GM19240 (cell line): ENCODE data around the gene TNFRSF18.

Experiments used
- DNase-seq: peaks from one replicate; pipeline ENCODE4 v3.0.0; 2011; ENCODE audit warnings: low spot score; ENCODE audit not compliant: insufficient read length

TNFRSF18 gene

GRCh38 chr1:1213345-1214265 lies 7.2 kb upstream of the TNFRSF18 start, which contains the start of gene TNFRSF4:
TSS of gene TNFRSF4 (minus strand) at chr1:1214153. CDS start at chr1:1214127, 26 bp downstream.
- DNase-seq = no peak

GRCh38 chr1:1212780-1213344 lies 6.5 kb upstream of the TNFRSF18 start:
- no peak for DNase-seq

DNA sequence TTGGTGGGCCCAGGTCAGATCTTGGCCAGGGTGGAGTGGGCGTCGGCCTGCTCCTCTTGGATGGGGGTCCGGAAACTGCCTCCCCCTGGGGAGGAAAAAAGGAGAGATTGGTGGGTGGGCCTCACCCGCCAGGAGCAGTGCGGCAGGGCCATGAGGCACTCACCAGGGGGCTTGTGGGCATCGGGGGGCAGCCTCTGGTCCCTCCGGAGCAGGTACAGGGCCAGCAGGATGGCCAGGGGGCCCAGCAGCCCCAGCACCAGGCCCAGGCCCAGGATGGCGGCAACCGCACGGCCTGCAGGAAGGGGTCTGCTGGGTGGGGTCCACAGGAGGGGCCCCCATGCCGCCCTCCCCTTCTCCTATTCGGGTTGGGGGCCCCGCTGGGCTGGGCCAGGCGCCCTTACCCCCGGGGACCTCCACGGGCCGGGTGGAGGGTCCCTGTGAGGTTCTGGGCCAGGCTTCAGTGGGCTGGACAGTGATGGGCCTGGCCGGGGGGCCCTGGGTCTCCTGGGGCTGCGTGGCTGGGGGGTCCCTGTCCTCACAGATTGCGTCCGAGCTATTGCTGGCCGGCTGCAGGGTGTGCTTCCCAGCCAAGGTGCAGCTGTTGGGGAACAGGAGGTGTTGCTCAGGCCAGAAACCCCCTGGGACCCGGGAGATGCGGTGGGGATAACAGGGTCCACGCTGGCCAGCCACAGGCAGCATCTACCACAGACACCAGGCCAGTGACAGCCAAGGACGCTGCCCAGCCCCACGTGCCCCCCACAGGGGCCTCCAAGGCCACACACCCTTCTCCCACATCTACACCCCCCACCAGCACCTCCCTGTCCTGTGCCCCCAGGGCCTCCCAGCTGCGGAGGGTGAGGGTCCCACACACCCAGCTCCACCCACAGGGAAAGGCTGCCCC lies 5.4 kb upstream of the TNFRSF18 start:
- DNase-seq = no peak

DNA sequence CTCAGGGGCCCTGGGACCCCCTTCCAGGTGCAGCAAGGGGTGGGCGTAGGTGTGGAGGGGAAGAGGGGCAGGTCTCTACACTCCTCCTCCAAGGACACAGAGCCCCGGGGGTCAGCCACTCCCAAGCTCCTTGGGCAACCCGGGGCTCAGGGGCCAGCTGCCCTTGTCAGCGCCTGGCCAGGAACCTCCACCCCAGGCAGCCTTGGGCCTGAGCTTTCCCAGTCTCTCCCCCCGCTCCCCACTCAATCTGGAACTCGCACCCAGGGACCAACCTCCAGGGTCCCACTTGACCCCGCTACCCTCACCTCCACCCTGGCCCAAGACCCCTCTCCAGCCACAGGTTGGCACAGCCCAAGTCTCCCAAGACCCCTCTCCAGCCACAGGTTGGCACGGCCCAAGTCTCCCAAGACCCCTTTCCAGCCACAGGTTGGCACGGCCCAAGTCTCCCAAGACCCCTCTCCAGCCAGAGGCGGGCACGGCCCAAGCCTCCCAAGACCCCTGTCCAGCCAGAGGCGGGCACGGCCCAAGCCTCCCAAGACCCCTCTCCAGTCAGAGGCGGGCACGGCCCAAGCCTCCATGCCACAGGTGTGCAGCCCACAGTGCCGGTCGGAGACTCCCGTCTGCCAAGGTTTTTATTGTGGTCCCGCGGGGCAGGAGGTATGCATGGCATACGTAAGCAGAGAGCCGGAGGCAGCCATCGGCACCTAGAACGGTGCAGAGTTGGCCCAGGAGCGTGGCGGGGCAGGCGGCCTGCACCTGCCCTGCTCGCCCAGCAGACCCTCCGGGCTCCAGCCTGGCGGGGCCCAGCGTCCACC lies 4.5 kb upstream of the TNFRSF18 start:
- no peak for DNase-seq

GRCh38 chr1:1208713-1209433 lies 2.5 kb upstream of the TNFRSF18 start:
- DNase-seq = no peak

- no peak for DNase-seq
Measured at GRCh38 chr1:1207571-1207892, 1.1 kb upstream of the TNFRSF18 start.

- DNase-seq = no peak
Measured at GRCh38 chr1:1206966-1207531, 657 bp upstream of the TNFRSF18 start.

- DNase-seq = no peak
Measured at GRCh38 chr1:1205769-1206375, 520 bp downstream of the TNFRSF18 start.

DNA sequence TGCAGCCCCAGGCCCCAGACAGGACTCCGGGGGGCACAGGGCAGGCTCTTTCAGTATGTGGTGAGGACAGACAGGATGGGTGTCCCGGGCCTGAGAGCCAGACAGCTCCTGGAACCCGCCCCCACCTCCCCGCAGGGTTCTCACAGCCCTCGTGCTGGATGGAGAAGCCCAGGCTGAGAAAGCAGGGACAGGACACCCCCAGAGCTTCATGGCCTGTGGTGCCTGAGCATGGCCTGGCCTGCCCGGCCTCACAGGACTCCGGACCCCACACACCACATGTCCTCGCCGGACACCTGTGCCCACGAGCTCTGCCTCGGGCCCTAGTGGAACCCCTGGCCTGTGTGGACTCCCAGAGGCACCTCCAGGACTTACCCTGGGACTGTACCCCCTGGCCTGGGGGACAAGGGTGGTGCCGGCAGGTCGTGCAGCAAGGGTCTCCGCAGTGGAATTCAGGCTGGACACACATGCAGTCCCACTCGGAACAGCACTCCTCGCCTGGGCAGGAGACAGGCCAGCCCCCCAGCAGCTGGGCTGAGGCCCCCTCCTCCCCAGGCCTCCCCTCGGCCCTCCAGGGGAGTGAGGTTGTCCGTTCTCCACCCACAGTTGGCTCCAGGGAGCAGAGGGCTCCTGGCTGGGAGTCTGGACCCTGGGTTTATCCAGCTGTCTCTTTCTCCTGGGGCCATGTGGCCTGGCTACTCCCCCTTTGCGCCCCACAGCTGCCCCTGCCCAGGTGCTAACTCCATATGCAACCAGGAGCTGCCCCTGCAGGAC lies 1.2 kb downstream of the TNFRSF18 start:
- no peak for DNase-seq

DNA sequence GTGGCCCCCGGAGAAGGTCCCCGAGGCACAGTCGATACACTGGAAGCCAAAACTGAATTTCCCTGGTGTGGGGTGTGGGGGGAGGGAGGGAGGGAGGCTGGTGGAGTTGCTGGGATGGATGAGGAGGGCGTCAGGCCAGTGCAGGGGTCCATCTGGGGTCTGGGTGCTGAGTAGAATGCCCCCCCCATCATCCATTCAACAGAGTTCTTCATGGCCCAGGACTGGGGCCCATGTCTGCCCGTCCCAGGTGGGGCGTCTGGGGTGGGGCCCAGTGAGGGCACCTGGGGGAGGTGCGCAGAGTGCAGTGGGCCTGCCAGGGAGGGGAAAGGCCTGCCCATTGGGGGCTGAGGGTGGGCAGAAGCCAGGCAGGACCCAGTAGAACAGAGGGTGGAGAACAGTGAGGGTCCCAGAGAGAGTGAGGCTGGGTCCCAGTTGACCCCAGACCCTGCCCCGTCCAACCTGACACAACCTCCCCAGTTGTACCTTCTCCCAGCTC lies 1.9 kb downstream of the TNFRSF18 start:
- DNase-seq = no peak

DNA sequence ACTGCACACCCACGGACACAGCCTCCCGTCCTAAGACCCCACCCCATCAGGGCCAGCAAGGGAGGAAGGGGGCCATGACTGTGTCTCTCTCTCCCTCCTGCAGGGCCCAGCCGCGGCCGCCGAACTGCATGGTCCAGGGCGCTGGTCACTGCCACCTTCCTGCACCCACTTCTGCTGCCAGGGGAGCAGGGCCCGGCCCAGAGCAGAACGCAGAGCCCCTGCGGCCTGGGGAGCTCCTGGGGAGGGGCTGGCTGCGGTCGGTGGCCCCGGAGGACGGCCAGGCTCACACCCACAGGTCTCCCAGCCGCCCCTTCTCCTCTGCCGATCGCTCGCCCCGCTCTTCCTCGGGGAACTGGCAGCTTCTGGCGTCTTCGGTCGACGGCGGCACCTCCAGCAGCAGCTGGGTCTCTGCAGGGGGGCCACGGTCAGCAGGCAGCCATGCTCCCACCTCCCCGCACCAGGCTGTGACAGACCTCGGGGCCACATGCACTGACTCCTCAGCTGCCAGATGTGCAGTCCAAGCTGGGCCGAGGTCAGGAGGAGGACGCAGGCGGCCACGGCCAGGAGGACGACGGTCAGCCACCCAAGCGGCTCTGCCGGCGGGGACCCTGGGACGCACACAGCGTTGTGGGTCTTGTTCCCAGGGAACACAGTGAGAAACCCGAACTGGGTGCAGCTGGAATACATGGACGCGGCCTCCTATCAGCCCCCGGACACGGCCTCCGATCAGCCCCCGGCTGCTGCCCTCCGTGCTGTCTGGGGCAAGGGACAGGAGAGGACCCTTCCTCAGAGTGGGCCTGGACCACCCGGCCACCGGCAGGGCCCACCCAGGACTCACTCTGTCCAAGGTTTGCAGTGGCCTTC lies 2.6 kb downstream of the TNFRSF18 start:
- DNase-seq = no peak

- no peak for DNase-seq
Measured at GRCh38 chr1:1202831-1203560, 3.4 kb downstream of the TNFRSF18 start.

DNA sequence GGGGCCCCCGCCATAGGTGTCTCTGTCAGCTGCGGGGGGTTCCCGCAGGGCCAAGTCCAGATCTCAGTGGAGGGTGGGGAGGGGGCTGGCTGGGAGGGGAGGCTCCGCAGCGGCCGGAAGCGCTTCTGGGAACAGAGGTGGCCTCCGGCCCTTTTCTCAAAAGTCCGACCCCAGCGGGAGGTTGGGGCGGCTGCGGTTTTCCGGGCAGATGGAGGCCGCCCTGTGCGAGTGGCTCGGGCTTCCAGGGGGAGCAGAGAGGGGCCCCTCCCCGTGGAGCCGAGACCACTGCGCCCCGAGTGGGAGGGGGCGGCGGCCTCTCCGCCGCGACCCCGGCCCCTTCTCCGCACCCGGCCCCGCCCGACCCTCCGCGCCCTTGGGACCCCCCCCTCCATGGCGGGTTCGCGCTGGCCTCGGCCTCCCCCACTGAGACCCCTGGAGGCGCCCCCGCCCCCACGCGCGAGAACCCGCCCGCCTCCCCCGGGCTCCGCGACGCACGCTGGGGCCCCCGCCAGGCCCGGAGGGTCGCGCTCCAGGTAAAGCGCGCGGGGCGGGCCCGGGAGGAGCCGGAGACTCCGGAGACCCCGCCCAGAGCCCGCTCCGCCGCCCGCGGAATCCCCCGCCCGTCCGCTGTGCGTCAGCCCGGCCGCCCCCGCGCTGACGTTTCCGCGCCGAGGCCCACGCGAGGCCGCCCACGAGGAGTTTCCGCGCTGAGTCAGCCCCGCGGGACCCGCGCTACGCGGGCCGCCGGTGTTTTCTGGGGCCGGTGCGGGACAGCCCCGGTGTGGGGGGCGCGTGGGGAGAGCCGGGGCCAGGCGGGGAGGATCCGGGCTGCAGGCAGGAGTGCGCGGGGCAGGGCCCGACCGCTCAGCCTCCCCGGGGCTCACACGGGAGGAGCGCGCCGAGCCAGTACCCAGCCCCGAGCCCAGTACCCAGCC lies 5.2 kb downstream of the TNFRSF18 start:
- DNase-seq = no peak

- no peak for DNase-seq
Measured at GRCh38 chr1:1199961-1200875, 6.2 kb downstream of the TNFRSF18 start.
